IPS-NIHi7 (cell line): ENCODE results near the gene GLIS1.

Experiments
- DNase-seq: peaks from one replicate; pipeline ENCODE4 v3.0.0; 2012; ENCODE audit warnings: mixed read lengths; ENCODE audit errors: extremely low spot score

GLIS1 gene

GRCh38 chr1:53550201-53550741 lies 188.7 kb downstream of the GLIS1 start:
- DNase-seq: no peak

- no peak for DNase-seq
Observed at GRCh38 chr1:53549781-53550180, 189.2 kb downstream of the GLIS1 start.

GRCh38 chr1:53549287-53549686 lies 189.7 kb downstream of the GLIS1 start:
- no peak for DNase-seq

- no peak for DNase-seq
Observed at GRCh38 chr1:53548031-53548491, 190.9 kb downstream of the GLIS1 start.

- DNase-seq: no peak
Observed at GRCh38 chr1:53547231-53547790, 191.7 kb downstream of the GLIS1 start.

- no peak for DNase-seq
Observed at GRCh38 chr1:53546409-53547155, 192.4 kb downstream of the GLIS1 start.

GRCh38 chr1:53545663-53546408 lies 193.1 kb downstream of the GLIS1 start:
- DNase-seq: no peak

- DNase-seq: no peak
Observed at GRCh38 chr1:53544728-53545515, 194.0 kb downstream of the GLIS1 start.

GRCh38 chr1:53543778-53544695 lies 194.9 kb downstream of the GLIS1 start:
- no peak for DNase-seq

GRCh38 chr1:53543130-53543777 lies 195.7 kb downstream of the GLIS1 start:
- DNase-seq: no peak

GRCh38 chr1:53542551-53542950 lies 196.4 kb downstream of the GLIS1 start:
- DNase-seq: no peak

- peak; percentile 73 for DNase-seq
Observed at GRCh38 chr1:53541761-53542550, 197.0 kb downstream of the GLIS1 start.

- no peak for DNase-seq
Observed at GRCh38 chr1:53541263-53541625, 197.7 kb downstream of the GLIS1 start.

- DNase-seq: no peak
Observed at GRCh38 chr1:53540604-53541262, 198.2 kb downstream of the GLIS1 start.

GRCh38 chr1:53539711-53540603 lies 199.0 kb downstream of the GLIS1 start:
- DNase-seq: no peak

GRCh38 chr1:53539226-53539625 lies 199.7 kb downstream of the GLIS1 start:
- no peak for DNase-seq

GRCh38 chr1:53536606-53537005 lies 202.4 kb downstream of the GLIS1 start:
- DNase-seq: no peak

- DNase-seq: no peak
Observed at GRCh38 chr1:53535846-53536245, 203.1 kb downstream of the GLIS1 start.
